ENCODE results near the gene INPP4B.

DNA sequence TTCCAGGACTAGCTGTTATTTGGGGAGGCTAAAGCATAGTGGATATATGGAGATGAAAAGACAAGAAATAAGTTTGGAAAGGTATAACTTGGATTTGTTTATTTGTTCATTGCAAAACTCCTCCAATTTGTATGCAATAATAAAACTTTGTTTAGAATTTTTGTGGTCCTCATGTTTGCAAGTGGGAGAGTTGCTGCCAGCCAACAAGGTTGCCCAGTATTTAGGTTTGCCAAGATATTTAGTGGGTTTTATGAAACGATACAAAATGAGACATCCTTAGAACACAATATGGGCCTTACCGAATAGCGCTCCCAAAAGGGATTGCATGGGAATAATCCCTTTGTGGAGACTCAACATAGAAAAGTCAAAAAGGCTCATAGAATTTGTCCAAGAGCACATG, 162.1 kb downstream of the INPP4B start:
- TF ChIP-seq, protein P1, sequence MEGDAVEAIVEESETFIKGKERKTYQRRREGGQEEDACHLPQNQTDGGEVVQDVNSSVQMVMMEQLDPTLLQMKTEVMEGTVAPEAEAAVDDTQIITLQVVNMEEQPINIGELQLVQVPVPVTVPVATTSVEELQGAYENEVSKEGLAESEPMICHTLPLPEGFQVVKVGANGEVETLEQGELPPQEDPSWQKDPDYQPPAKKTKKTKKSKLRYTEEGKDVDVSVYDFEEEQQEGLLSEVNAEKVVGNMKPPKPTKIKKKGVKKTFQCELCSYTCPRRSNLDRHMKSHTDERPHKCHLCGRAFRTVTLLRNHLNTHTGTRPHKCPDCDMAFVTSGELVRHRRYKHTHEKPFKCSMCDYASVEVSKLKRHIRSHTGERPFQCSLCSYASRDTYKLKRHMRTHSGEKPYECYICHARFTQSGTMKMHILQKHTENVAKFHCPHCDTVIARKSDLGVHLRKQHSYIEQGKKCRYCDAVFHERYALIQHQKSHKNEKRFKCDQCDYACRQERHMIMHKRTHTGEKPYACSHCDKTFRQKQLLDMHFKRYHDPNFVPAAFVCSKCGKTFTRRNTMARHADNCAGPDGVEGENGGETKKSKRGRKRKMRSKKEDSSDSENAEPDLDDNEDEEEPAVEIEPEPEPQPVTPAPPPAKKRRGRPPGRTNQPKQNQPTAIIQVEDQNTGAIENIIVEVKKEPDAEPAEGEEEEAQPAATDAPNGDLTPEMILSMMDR (conservative IDR thresholded peaks at IDR 0.05; ENCODE audit: low read depth, low read length) = no peak
- TF ChIP-seq MAFK (IDR thresholded peaks at IDR 0.05; ENCODE audit: low read depth, low read length) = no peak
- TF ChIP-seq RAD21 (IDR thresholded peaks at IDR 0.05; ENCODE audit: low read length) = no peak
- no peak for TF ChIP-seq SMC3 (IDR thresholded peaks at IDR 0.05; ENCODE audit: low read depth, low read length)
- TF ChIP-seq POLR2A (IDR thresholded peaks at IDR 0.05; ENCODE audit: low read depth, low read length) = no peak
- TF ChIP-seq RCOR1 (IDR thresholded peaks at IDR 0.05; ENCODE audit: insufficient replicate concordance, low read length) = no peak
- no peak for TF ChIP-seq MXI1 (IDR thresholded peaks at IDR 0.05; ENCODE audit: borderline replicate concordance, low read depth, low read length)
- TF ChIP-seq, protein P2, sequence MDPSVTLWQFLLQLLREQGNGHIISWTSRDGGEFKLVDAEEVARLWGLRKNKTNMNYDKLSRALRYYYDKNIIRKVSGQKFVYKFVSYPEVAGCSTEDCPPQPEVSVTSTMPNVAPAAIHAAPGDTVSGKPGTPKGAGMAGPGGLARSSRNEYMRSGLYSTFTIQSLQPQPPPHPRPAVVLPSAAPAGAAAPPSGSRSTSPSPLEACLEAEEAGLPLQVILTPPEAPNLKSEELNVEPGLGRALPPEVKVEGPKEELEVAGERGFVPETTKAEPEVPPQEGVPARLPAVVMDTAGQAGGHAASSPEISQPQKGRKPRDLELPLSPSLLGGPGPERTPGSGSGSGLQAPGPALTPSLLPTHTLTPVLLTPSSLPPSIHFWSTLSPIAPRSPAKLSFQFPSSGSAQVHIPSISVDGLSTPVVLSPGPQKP (IDR thresholded peaks at IDR 0.05; ENCODE audit: borderline replicate concordance, low read depth, low read length) = no peak
- TF ChIP-seq, protein P3, sequence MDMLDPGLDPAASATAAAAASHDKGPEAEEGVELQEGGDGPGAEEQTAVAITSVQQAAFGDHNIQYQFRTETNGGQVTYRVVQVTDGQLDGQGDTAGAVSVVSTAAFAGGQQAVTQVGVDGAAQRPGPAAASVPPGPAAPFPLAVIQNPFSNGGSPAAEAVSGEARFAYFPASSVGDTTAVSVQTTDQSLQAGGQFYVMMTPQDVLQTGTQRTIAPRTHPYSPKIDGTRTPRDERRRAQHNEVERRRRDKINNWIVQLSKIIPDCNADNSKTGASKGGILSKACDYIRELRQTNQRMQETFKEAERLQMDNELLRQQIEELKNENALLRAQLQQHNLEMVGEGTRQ (IDR thresholded peaks at IDR 0.05; ENCODE audit: low read depth, low read length) = no peak
- TF ChIP-seq FOS (IDR thresholded peaks at IDR 0.05; ENCODE audit: low read depth, low read length) = no peak
- no peak for TF ChIP-seq BHLHE40 (IDR thresholded peaks at IDR 0.05; ENCODE audit: low read depth, low read length)
- no peak for TF ChIP-seq RFX5 (IDR thresholded peaks at IDR 0.05; ENCODE audit: low read depth, low read length)
- no peak for TF ChIP-seq MAZ (IDR thresholded peaks at IDR 0.05; ENCODE audit: borderline replicate concordance, low read depth, low read length)
- TF ChIP-seq CEBPB (IDR thresholded peaks at IDR 0.05; ENCODE audit: low read depth, low read length) = no peak
